Measurements from ENCODE around the gene NEUROG3. TPM values are rescaled to one million over a fixed set of nuclear protein-coding genes. Genes with fewer than 3 reads are reported as not detected.
"Not testable (repeated sequence)": the region's sequence is repeated elsewhere in the genome, so short reads cannot be mapped to it uniquely, and the experiment has no call there.

The NEUROG3 gene
- total and polyA plus RNA-seq, 2 of the 8 experiments (the other 6 are each of a cell fraction or from before 2014, with no cell fraction given), result 0.45 TPM; not detected in 1

- H3K23me2 ChIP-seq (ENCODE audit: low read depth, low read length); H3K23ac ChIP-seq (ENCODE audit: insufficient read length); POLR2A ChIA-PET (ENCODE audit: partially characterized antibody); H3K27ac ChIP-seq (ENCODE audit: low read depth, low read length); H3K36me3 ChIP-seq (ENCODE audit: control insufficient read depth in 2 of 4, insufficient read depth in 4 of 4, low read length in 3 of 4); H2BK120ac ChIP-seq (replicated peaks; ENCODE audit: low read depth, low read length); H3K27me3 ChIP-seq (replicated peaks in 1 of 4; ENCODE audit: control insufficient read depth in 3 of 4, extremely low read depth in 1 of 4, insufficient read depth in 3 of 4, low read length in 3 of 4); H2BK12ac ChIP-seq (ENCODE audit: low read depth, low read length); H4K20me1 ChIP-seq (replicated peaks in 1 of 2; ENCODE audit: control insufficient read depth in 1 of 2, insufficient read depth in 2 of 2, low read length in 2 of 2); H3K18ac ChIP-seq (ENCODE audit: extremely low read depth, low read length); H4K91ac ChIP-seq (replicated peaks; ENCODE audit: insufficient read length, low read length); H2BK5ac ChIP-seq (ENCODE audit: low read depth, low read length); H2BK15ac ChIP-seq (ENCODE audit: low read length); H3K4me2 ChIP-seq (ENCODE audit: insufficient read depth in 1 of 2, low read depth in 2 of 2, low read length in 2 of 2); H2AFZ ChIP-seq (ENCODE audit: low read length); H3K79me1 ChIP-seq (ENCODE audit: low read depth, low read length); H3K4ac ChIP-seq (replicated peaks; ENCODE audit: insufficient read length, low read depth, low read length); H3K4me1 ChIP-seq (replicated peaks in 1 of 4; ENCODE audit: control insufficient read depth in 3 of 4, insufficient read depth in 4 of 4, low read length in 3 of 4); H4K5ac ChIP-seq (ENCODE audit: insufficient read length, low read depth, low read length); H3K79me2 ChIP-seq (ENCODE audit: control insufficient read depth in 1 of 2, insufficient read depth in 2 of 2, low read length in 2 of 2); FAIRE-seq; H3K9ac ChIP-seq (replicated peaks in 1 of 4; ENCODE audit: extremely low read depth in 1 of 4, low read depth in 3 of 4, low read length in 3 of 4); H2AK5ac ChIP-seq (ENCODE audit: low read depth, low read length); H4K8ac ChIP-seq (ENCODE audit: extremely low read depth, insufficient read depth, low read length); H3K4me3 ChIP-seq (ENCODE audit: extremely low read depth in 1 of 4, insufficient read depth in 2 of 4, low read depth in 3 of 4, low read length in 4 of 4); H3K56ac ChIP-seq (replicated peaks; ENCODE audit: insufficient read length, low read depth, low read length); DNase-seq (ENCODE audit: low read depth in 1 of 2, low spot score in 2 of 2); H2BK20ac ChIP-seq (ENCODE audit: low read length); H3K14ac ChIP-seq (ENCODE audit: insufficient read length): not testable (repeated sequence)
- WGBS, 2 experiments (ENCODE audit: extremely low coverage in 1 of 2, insufficient coverage in 1 of 2, insufficient read length in 1 of 2, insufficient replicate concordance in 2 of 2, low coverage in 1 of 2, low lambda C conversion rate in 2 of 2, missing lambda C conversion rate in 1 of 2), result 94% methylated on average over 11 of the region's 11 CpGs; no CpG with 5 or more reads in 1 of the 2 experiments
- peaks cover 13 to 14% of the 10 kb centered on the region in 2 experiments for H3K9me3 ChIP-seq (ENCODE audit: insufficient read depth in 2 of 2, low read depth in 1 of 2, low read length in 1 of 2)
- CTCF ChIA-PET (ENCODE audit: partially characterized antibody), result interaction anchor here (3.5 kb wide), 1 partner anchor 21 kb away, joined by 12 read pairs; no protein-coding TSS in a partner anchor
Observed at GRCh38 chr10:69536521-69536920, 36.7 kb downstream of the NEUROG3 start.
